ENCODE data around the gene MAU2.
"Not testable (repeated sequence)": the region's sequence is repeated elsewhere in the genome, so short reads cannot be mapped to it uniquely, and the experiment has no call there.

Gene MAU2

GRCh38 chr19:19348266-19348665, 27.6 kb downstream of the MAU2 start:
- no peak for FAIRE-seq

GRCh38 chr19:19349365-19349764, 28.7 kb downstream of the MAU2 start:
- no peak for FAIRE-seq

GRCh38 chr19:19350756-19351155, 30.1 kb downstream of the MAU2 start:
- FAIRE-seq = not testable (repeated sequence)

DNA sequence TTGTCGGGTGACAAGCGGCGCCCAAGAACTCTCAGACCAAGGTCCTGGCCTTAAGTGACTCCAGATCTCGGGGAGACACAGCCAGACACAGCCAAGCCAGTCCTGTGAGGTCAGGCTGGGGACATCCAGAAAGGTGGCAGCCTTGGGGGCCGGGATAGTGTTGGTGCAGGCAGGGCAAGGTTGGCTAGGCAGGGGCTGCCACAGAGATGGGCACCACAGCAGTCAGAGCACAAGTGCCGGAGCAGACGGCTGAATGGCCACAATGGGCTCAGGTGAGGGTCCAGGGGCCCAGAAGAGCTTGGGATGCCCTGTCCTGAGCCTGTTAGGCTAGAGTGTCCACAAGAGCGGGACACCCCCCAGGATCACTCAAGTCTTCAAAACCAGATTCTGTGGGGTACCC, 32.2 kb downstream of the MAU2 start:
- no peak for FAIRE-seq

DNA sequence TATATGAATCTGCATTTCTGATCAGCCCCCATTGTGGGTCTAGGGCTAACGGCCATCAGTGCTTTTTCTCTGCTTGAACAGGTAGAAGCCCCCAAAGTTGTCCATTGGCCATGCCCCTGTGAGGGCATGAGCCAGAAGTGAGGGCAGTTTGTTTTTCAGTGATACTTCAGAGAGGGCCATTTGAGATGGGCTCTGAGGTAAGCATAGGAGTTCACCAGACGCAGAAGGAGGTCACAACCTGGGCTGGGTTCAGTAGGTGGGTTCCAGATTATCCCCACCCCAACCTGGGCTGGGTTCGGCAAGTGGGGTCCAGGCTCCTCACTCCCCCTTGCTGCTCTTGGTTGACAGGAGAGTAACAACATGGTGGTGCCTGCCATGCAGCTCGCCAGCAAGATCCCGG, 33.4 kb downstream of the MAU2 start:
- no peak for FAIRE-seq

GRCh38 chr19:19354932-19355331, 34.3 kb downstream of the MAU2 start:
- FAIRE-seq = no peak

GRCh38 chr19:19355606-19356139, 35.0 kb downstream of the MAU2 start:
- FAIRE-seq = no peak

GRCh38 chr19:19356500-19356899, 35.9 kb downstream of the MAU2 start:
- FAIRE-seq = no peak

DNA sequence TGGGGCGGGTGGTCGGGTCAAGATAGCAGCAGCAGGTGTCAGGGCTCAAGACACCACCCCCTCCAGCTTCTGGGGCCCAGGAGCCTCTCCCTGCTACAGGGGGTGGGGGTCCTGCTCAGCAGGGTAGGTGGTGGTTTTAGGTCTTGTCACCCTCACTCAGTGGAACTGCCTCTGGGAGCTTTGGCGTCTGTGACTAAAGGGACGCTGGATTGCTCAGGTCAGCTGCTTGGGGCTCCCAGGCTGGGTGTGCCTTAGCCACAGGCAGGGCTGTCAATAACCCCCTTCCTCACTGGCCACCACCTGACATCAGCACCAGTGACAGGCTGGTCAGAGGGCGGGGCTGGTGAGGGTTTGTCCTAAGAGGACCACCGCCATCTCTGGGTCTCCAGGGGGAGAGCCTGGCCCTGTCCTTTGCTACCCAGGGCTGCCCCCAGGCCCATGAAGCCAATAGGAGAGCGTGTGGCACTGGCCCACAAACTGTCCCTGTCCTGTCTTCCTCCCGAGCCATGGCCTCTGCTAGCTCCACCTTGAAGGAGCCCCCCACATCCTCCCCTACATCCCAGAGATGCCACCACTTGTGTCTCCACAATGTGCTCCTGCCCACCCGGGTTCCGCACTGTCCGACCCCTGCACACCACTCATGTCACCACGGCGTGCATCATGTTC, 36.4 kb downstream of the MAU2 start:
- no peak for FAIRE-seq

DNA sequence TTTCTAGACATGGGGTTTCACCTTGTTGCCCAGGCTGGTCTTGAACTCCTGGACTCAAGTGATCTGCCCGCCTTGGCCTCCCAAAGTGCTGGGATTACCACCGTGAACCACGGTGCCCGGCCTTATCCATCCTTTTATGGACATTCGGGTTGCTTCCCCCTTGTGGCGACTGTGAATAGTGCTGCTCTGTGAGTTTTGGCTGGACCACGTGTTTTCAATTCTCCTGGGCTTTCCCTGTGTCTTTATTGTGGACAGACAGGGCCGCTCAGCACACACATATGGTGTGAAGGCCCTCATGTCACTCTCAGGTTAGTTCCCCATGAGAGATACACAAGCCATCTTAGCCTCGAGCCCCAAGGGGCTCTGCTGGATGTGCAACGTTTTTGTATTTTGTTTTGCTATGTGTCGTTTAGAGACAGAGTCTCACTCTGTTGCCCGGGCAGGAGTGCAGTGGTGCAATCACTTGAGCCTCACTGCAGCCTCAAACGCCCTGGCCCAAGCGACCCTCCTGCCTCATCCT, 40.5 kb downstream of the MAU2 start:
- no peak for FAIRE-seq

DNA sequence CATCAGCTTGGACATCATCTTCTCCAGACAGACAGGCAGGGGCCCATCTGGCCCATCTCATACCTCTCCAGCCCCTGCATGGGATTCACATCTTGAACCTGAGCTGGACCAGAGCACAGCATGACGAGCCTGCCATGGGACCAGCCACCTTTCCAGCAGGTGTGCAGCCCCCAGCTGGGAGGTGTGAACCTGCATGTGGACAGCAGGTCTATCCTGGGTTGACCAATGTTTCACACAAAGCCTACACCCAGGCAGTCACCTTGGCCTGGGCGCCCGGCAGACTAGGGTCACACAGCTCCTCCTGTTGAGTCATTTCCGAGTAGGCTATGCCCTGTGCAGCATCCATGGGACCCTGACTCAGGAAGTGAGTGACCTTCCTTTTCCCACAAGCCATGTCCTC, 41.4 kb downstream of the MAU2 start:
- FAIRE-seq = no peak

GRCh38 chr19:19366434-19367396, 46.1 kb downstream of the MAU2 start:
- FAIRE-seq = no peak

GRCh38 chr19:19368087-19368486, 47.5 kb downstream of the MAU2 start:
- no peak for FAIRE-seq

DNA sequence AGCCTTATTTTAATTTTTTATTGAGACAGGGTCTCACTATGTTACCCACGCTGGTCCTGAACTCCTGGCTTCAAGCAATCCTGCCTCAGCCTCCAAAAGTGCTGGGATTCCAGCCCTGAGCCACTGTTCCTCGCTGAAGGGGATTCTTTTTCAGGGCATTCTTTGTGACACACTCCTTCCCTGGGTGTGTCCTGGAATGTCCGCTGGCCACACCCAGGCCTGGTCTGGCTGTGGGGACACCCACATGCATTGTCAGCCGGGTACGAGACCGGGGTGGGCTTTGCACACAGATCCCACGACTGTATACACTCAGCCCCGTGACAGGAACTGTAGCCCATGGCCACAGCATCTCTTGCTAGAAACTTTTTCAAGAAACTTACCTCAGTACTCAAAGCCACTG, 50.4 kb downstream of the MAU2 start:
- FAIRE-seq = no peak

GRCh38 chr19:19372656-19373416, 52.2 kb downstream of the MAU2 start:
- FAIRE-seq = no peak

DNA sequence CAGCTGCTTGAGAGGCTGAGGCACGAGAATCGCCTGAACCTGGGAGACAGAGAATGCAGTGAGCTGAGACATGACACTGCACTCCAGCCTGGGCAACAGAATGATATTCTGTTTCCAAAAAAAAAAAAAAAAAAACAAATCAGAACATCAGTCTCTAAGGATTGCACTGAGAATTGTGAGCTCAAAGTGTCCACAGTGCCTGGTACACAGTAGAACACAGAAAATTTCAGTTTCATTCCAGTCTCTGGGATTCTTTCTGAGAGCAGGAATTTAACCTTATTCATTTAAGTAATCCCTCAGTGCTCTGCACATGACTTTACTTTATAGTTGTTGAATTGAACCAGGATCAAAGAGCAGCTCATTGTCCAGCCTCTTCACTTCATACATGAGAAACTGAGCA, 58.9 kb downstream of the MAU2 start:
- no peak for FAIRE-seq

- FAIRE-seq = not testable (repeated sequence)
Observed at GRCh38 chr19:19380316-19380715, 59.7 kb downstream of the MAU2 start.

DNA sequence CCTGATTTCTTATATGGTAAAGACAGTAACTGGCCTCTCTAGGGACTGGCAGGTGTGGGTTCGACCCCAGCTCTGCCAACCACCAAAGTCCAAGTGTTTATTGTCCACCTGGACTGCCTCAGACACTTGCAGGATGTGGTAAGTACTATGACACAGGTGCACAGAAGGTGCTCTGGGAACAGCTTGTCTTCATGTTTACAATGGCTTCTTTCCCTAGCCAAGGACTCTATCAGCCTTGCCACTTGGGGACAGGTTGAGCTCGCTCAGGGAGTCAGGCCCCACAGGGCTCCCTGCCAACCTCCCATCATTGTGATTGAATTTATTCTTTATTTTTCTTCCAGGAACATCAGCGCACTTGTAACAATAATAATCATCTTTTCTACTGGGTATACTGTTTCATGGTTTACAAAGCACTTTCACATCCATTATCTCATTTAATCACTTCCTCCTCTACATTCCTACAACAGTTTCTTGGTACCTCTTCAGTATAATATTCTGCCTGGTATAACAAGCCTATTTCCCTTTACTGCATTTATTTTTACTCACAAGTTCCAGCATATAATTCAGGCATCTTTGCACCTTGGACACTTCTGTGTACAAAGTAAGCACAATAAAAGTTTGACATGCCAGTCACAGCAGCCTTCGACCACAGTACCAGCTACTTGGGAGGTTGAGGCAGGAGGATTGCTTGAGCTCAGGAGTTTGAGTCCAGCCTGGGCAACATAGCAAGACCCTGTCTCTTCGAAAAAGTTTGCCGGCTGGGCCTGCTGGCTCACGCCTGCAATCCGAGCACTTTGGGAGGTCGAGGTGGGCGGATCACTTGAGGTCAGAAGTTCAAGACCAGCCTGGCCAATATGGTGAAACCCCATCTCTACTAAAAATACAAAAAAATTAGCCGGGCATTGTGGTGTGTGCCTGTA, 60.6 kb downstream of the MAU2 start:
- FAIRE-seq = no peak

DNA sequence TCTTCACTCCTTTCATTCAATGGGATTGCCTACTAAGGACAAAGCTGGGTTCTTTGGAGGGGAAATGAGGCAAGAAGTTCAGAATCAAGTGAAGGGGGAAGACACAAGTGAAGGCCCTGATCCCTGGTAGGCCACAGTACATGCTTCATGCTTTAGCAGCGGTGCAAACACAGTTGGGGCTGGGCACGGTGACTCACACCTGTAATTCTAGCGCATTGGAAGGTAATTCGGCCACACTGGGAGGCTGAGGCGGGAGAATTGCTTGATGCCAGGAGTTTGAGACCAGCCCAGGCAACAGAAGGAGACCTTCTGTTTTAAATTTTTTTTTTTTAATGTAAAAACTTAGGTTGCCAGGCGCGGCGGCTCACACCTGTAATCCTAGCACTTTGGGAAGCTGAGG, 61.5 kb downstream of the MAU2 start:
- no peak for FAIRE-seq

DNA sequence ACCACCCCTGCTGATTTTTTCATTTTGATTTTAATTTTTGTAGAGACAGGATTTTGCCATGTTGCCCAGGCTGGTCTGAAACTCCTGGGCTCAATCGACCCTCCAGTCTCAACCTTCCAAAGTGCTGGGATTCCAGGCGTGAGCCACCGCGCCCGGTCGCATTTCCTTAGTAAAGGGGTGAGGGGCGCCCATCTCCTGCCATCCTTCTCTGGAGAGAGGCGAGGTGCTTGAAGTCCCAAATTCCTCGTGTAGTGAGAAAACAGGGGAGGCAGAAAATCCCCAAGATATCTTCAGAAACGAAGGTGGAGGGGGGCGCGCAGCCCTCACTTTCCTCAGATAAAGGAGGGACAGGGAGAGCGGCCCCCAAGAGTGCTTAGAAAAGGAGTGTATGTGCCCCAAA, 63.9 kb downstream of the MAU2 start:
- no peak for FAIRE-seq

- peak; percentile 96 for FAIRE-seq
Observed at GRCh38 chr19:19385131-19385895, 64.7 kb downstream of the MAU2 start.

All from endometrium (tissue), 2 donors.